ENCODE results near the gene LHX4. TPM values are rescaled to one million over a fixed set of nuclear protein-coding genes. Genes with fewer than 3 reads are reported as not detected.

Gene LHX4
- total and polyA plus RNA-seq, 4 donors: 0.02 to 0.03 (median 0.02) TPM; not detected in 1

- H3K4me3 ChIP-seq: no peak overlapping the region
- no peak for TF ChIP-seq CTCF (IDR thresholded peaks at IDR 0.05; ENCODE audit: control extremely low read depth, extremely low read depth)
- H3K27me3 ChIP-seq (ENCODE audit: control insufficient read depth in 3 of 3, insufficient read depth in 3 of 3, low read length in 2 of 3): no peaks in the 10 kb centered on the region
- 68 to 91% methylated on average over 3 of the region's 3 CpGs for WGBS, 2 donors
- H3K4me1 ChIP-seq (ENCODE audit: control insufficient read depth in 5 of 5, insufficient read depth in 5 of 5, low read length in 5 of 5): peaks cover 0 to 3% (median 0%) of the 10 kb centered on the region in 5 donors
- no peak overlapping the region for H3K27ac ChIP-seq (ENCODE audit: low read depth in 1 of 2, low read length in 1 of 2)
- peaks cover 0 to 3% (median 0%) of the 10 kb centered on the region in 4 donors for H3K9me3 ChIP-seq (ENCODE audit: control insufficient read depth in 4 of 4, insufficient read depth in 3 of 4, low read length in 3 of 4)
- H3K9ac ChIP-seq (ENCODE audit: insufficient read depth in 1 of 2, low read length in 2 of 2): no peak overlapping the region
- H3K36me3 ChIP-seq (ENCODE audit: control insufficient read depth in 4 of 4, insufficient read depth in 4 of 4, low read length in 4 of 4): peaks cover 0 to 5% (median 2%) of the 10 kb centered on the region in 4 donors
- ATAC-seq (ENCODE audit: insufficient read depth, low FRiP score) (no peak), DNase-seq (no peak)
Observed at GRCh38 chr1:180310095-180310494, 80.0 kb downstream of the LHX4 start.

GRCh38 chr1:180311011-180311730, 81.1 kb downstream of the LHX4 start:
- no peak overlapping the region for H3K9ac ChIP-seq (ENCODE audit: insufficient read depth in 1 of 2, low read length in 2 of 2)
- H3K27ac ChIP-seq (ENCODE audit: low read depth in 1 of 2, low read length in 1 of 2): no peak overlapping the region
- ATAC-seq (ENCODE audit: insufficient read depth, low FRiP score) (no peak), DNase-seq (no peak)
- H3K9me3 ChIP-seq (ENCODE audit: control insufficient read depth in 4 of 4, insufficient read depth in 3 of 4, low read length in 3 of 4): peaks cover 0 to 3% (median 0%) of the 10 kb centered on the region in 4 donors
- H3K4me3 ChIP-seq: no peak overlapping the region
- no peaks in the 10 kb centered on the region for H3K27me3 ChIP-seq (ENCODE audit: control insufficient read depth in 3 of 3, insufficient read depth in 3 of 3, low read length in 2 of 3)
- H3K4me1 ChIP-seq (ENCODE audit: control insufficient read depth in 5 of 5, insufficient read depth in 5 of 5, low read length in 5 of 5): peaks cover 0 to 7% (median 0%) of the 10 kb centered on the region in 5 donors
- H3K36me3 ChIP-seq (ENCODE audit: control insufficient read depth in 4 of 4, insufficient read depth in 4 of 4, low read length in 4 of 4): peaks cover 0 to 5% (median 2%) of the 10 kb centered on the region in 4 donors
- no peak for TF ChIP-seq CTCF (IDR thresholded peaks at IDR 0.05; ENCODE audit: control extremely low read depth, extremely low read depth)
- WGBS, 2 donors: 95 to 96% methylated on average over 4 of the region's 4 CpGs

- H3K36me3 ChIP-seq (ENCODE audit: control insufficient read depth in 4 of 4, insufficient read depth in 4 of 4, low read length in 4 of 4): peaks cover 0 to 5% (median 1%) of the 10 kb centered on the region in 4 donors
- no peak overlapping the region for H3K27ac ChIP-seq (ENCODE audit: low read depth in 1 of 2, low read length in 1 of 2)
- no peaks in the 10 kb centered on the region for H3K9me3 ChIP-seq (ENCODE audit: control insufficient read depth in 4 of 4, insufficient read depth in 3 of 4, low read length in 3 of 4)
- WGBS, 2 donors: 94 to 100% methylated on average over 2 of the region's 2 CpGs
- ATAC-seq (ENCODE audit: insufficient read depth, low FRiP score) (no peak), DNase-seq (no peak)
- TF ChIP-seq CTCF (IDR thresholded peaks at IDR 0.05; ENCODE audit: control extremely low read depth, extremely low read depth): no peak
- H3K4me1 ChIP-seq (ENCODE audit: control insufficient read depth in 5 of 5, insufficient read depth in 5 of 5, low read length in 5 of 5): peaks cover 0 to 7% (median 0%) of the 10 kb centered on the region in 5 donors
- H3K9ac ChIP-seq (ENCODE audit: insufficient read depth in 1 of 2, low read length in 2 of 2): no peak overlapping the region
- no peaks in the 10 kb centered on the region for H3K27me3 ChIP-seq (ENCODE audit: control insufficient read depth in 3 of 3, insufficient read depth in 3 of 3, low read length in 2 of 3)
- no peak overlapping the region for H3K4me3 ChIP-seq
Observed at GRCh38 chr1:180312926-180313325, 82.9 kb downstream of the LHX4 start.
